Effector CD4-positive, alpha-beta T cell (primary cell): ENCODE data around the gene MOB3A.

ENCODE experiments used
- DNase-seq: peaks from one replicate; pipeline ENCODE4 v3.0.0-alpha.2; 2020

Gene MOB3A

DNA sequence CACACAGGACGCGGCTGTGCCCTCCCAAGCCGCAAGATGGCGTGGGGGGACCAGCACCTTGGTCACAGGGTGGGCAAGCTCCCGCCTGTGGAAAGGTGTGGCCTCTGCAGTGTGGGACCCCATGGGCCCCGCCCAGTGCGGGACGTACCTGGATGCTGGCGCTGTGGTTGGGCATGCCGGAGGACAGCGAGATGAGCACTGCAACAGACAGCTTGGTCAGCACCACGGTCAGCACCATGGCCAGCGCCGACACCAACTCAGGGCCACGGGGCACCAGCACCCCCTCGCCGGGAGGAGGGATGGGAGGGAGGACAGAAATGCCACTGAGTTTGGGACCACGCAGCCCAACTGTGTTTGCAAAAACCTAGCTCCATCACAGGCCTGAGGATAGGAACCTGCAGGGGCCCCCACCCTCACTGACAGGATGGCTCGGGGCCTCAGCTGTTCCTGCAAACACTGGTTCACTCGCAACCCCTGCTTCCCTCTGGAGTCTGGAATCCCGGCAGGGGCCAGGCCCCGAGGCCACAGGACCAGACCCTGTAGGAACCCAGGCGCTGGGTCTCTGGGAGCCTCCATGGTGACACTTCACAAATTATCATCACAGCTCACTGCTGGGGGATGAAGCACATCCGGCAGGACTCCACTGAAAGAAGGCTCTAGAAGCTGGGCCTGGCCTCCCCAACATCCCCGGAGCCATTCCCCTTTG is 27.7 kb upstream of the MOB3A start:
- DNase-seq: no peak

DNA sequence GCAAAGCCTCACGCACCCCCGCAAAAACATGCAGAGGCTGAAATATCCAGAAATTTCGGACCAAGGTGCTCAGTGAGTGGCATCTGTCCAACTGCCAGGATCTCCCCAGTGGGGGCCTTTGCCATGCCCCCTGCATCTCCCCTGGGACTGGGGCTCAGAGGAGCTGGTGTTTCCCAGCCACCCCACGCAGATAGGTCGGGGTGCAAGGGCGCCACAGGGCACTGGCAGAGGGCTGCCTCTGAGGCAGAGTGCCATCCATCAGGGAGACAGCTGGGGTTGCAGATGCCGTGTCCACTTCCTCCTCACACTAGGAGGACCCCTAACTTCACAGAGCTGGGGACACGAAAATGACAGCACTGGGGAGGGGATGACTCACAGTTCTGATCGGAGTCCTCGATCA is 26.9 kb upstream of the MOB3A start:
- no peak for DNase-seq

GRCh38 chr19:2122251-2122650 is 26.1 kb upstream of the MOB3A start:
- no peak for DNase-seq

- no peak for DNase-seq
Observed at GRCh38 chr19:2121416-2122051, 25.4 kb upstream of the MOB3A start.

DNA sequence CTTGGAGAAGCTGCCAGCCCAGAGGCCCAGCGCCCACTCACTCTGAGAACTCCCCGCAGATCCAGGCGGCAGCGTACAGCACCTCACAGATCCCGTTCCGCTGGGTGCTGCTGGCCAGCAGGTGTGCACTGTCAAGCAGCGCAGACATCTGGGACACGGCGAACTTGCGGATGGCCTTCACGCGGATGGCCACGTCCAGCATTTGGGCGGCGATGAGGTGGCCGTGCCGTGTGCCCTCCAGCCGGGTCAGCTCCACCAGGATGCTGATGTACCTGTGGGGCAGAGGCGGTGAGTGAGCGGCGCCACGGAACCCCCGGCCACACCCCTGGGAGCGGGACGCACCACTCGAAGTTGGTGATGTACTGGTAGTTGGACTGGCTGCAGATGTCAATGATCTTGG is 24.7 kb upstream of the MOB3A start:
- DNase-seq: no peak

GRCh38 chr19:2119921-2120785 is 24.0 kb upstream of the MOB3A start:
- DNase-seq: no peak

DNA sequence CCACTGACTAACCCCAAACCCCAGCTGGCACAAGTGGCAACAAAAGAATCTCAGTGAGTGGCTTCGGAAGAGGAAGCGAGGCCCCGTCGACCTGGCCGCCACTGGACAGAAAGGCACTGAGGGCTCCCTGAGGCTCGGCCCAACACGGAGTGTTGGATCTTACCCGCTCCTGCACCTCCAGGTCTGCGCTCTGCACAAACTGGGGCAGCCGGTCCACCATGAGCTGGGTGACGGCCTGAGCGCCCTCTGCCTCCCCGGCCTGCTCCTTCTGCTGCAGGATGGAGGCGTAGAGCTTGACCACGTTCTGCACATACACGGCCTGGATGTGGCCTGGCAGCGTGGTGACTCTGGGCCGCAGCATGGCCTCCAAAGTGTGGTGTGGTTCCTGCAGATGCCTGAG is 22.3 kb upstream of the MOB3A start:
- DNase-seq: no peak

GRCh38 chr19:2117215-2117960 is 21.3 kb upstream of the MOB3A start:
- DNase-seq: no peak

DNA sequence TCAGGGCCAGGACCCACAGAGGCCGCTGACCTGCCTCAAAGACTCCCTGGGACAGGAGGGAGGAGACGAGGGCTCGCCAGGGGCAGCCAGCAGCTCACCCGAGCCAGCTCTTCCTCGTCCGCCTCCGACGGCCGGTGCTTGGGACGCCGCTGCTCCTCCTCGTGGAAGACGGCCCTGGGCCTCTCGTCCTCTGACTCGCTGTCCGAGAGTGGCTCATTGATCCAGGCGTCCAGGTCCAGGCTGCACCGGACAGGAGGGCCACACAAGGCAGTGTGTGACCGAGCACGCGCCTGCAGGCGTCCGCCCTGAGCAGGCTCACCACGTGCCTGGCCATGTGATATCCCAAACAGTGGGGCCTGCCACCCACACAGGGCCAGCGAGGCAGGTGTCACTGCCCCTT is 20.4 kb upstream of the MOB3A start:
- DNase-seq: no peak

- DNase-seq: no peak
Observed at GRCh38 chr19:2115911-2116426, 19.8 kb upstream of the MOB3A start.

DNA sequence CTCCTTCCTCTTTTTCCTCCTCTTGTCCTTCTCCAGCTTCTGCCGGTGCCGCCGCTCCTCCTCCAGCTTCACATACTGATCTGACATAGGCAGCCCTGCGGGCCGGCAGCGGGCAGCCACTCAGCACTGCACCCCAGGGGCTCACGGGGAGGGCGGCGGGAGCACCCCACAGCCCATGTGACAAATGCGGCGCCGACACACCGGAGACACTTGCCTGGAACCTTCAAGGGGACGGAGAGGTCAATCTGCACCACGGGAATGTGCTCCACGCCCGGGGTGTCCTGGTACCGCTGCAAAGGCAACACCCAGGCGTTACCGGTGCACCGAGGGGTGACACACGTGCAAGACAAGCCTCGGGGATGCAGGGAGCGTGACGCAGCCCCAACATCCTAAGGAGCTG is 19.2 kb upstream of the MOB3A start:
- DNase-seq: no peak

DNA sequence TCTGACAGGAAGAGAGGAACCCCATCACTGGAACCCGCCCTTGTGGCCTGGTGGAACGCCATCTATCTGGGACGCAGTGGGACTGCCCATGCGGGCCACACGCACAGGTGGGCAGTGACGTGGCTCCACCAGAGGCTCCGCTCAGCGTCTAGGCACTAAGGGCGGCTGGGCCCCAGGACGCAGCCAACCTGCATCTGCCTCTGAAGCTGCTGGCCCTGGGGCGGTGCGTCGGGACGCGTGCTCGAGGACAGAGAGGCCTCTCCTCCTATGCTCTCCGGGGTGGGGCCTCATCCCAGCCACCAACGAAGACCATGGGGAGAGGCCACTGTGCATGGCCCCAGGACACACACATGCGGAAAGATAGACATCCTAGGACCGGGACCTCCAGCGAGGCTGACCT is 18.7 kb upstream of the MOB3A start:
- DNase-seq: no peak

DNA sequence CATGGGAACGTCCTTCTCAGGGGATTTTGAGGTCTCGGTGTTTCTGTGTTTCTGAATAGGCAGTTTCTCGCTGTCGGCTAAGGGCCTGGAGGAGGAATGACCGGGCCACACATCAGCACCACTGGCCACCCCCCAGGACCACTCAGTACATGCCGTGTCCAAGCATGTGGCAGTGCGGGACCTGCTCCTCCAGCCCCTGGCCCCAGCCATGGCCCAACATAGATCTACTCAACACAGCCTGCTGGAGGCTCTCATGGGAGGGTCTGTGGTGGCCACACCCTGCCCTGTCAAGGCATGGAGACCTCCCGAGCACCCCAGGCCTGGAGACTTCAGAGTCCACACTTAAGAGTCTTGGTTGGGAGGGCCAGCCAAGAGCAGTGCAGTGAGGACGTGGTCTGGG is 18.1 kb upstream of the MOB3A start:
- DNase-seq: no peak

GRCh38 chr19:2113439-2114211 is 17.5 kb upstream of the MOB3A start:
- no peak for DNase-seq

DNA sequence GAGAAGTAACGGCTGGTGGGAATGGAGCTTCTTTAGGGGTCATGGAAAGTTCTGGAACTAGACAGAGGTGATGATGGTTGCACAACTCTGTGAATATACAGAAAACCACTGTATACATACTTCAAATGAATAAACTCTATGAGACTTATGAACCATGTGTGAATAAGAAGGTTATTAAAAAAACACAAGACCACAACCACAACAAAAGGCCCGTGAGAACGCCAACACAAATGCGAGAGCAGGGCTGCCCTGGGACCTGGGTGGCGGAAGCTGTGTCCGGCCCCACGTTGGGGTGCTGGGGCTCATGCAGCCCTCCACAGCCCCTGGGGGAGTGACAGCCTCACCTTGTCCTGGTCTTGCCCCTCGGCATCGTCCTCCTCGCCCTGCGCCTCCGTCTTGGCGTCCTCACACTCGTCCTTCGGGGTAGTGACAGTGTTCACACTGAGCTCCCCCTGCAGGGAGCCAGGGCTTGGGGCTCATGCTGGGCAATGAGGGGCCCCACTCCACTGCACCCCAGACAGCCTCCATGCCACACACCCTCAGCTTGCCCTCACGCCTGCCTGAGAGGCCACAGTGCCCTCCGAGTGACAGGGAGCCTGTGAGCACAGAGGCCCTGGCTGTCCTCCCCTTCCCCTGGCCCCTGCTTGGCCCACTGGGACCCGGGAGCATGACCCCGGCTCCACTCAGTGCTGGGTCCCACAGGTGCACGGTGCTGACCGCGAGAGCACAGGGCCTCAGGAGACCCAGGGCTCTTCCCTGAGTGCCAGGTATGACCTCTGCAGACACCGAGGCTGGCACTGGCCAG is 16.6 kb upstream of the MOB3A start:
- DNase-seq: no peak

DNA sequence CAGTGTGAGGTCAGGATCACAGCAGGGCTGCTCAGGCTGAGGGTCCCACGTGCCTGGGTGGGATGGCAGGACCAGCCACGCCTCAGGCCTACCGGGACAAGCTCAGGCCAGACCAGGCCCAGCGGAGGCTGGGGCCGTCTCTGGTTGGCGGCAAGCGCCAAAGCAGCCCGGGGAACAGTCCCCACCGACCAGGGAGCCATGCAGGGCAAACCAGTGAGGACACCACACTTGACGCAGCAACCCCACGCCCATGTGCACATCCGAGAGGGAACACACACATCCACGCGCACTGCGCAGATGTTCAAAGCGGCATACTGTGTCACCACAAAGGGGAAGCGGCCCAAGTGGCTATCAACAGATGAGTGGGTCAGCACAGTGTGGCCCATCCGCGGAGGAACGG is 15.8 kb upstream of the MOB3A start:
- no peak for DNase-seq

GRCh38 chr19:2111425-2111824 is 15.3 kb upstream of the MOB3A start:
- no peak for DNase-seq

GRCh38 chr19:2110822-2111221 is 14.7 kb upstream of the MOB3A start:
- DNase-seq: no peak

- DNase-seq: no peak
Observed at GRCh38 chr19:2109046-2109864, 13.1 kb upstream of the MOB3A start.
